GM12801 (cell line): ENCODE results near the gene DGKE.

Experiments used
- CTCF ChIP-seq: IDR thresholded peaks from one replicate; pipeline ENCODE4 v1.5.1; 2011; ENCODE audit warnings: control low read depth; ENCODE audit not compliant: insufficient read length; ENCODE audit errors: extremely low read depth

The DGKE gene

GRCh38 chr17:56807723-56808122, 26.2 kb upstream of the DGKE start:
- TF ChIP-seq CTCF: no peak

GRCh38 chr17:56808503-56808902, 25.4 kb upstream of the DGKE start:
- no peak for TF ChIP-seq CTCF

GRCh38 chr17:56809106-56809819, 24.7 kb upstream of the DGKE start:
- TF ChIP-seq CTCF: no peak

- TF ChIP-seq CTCF: no peak
Measured at GRCh38 chr17:56809820-56810179, 24.2 kb upstream of the DGKE start.

- no peak for TF ChIP-seq CTCF
Measured at GRCh38 chr17:56810343-56810742, 23.6 kb upstream of the DGKE start.

- TF ChIP-seq CTCF: no peak
Measured at GRCh38 chr17:56810891-56811775, 22.8 kb upstream of the DGKE start.

GRCh38 chr17:56812901-56813388, 21.0 kb upstream of the DGKE start:
- no peak for TF ChIP-seq CTCF
